ENCODE data around the gene SEPTIN5. TPM values are rescaled to one million over a fixed set of nuclear protein-coding genes. Genes with fewer than 3 reads are reported as not detected.
"Not testable (repeated sequence)": the region's sequence is repeated elsewhere in the genome, so short reads cannot be mapped to it uniquely, and the experiment has no call there.

The SEPTIN5 gene
- total RNA-seq, 2 donors from 2014 or later, result 1.8 to 1.9 TPM

- ATAC-seq (replicated peaks in 1 of 2), result no peak
- Mint-ChIP-seq H3K9me3 (no peaks in the 10 kb centered on the region), H3K27ac (no peak overlapping the region), H3K4me3 (no peak overlapping the region), H3K36me3 (ENCODE audit: insufficient read depth in 2 of 2) (no peaks in the 10 kb centered on the region), H3K4me1 (ENCODE audit: low read depth) (no peaks in the 10 kb centered on the region), H3K27me3 (ENCODE audit: low read depth) (peaks cover 6% of the 10 kb centered on the region)
- no peak for DNase-seq
These were observed 25.7 kb upstream of the SEPTIN5 start for GRCh38 chr22:19688301-19689290.

- H3K27me3 Mint-ChIP-seq (ENCODE audit: low read depth), result no peaks in the 10 kb centered on the region
These were observed 24.9 kb upstream of the SEPTIN5 start for GRCh38 chr22:19689408-19689807.

GRCh38 chr22:19691007-19691720 lies 23.1 kb upstream of the SEPTIN5 start:
- Mint-ChIP-seq H3K4me1 (ENCODE audit: low read depth) (no peaks in the 10 kb centered on the region), H3K27ac (no peak overlapping the region), H3K36me3 (ENCODE audit: insufficient read depth in 2 of 2) (no peaks in the 10 kb centered on the region), H3K27me3 (ENCODE audit: low read depth) (no peaks in the 10 kb centered on the region), H3K4me3 (no peak overlapping the region), H3K9me3 (no peaks in the 10 kb centered on the region)
- ATAC-seq (replicated peaks in 1 of 2) (no peak), DNase-seq (no peak)

More at GRCh38 chr22:19689408-19689807, 24.9 kb upstream of the SEPTIN5 start:
- DNase-seq (no peak), ATAC-seq (replicated peaks in 1 of 2) (no peak)
- no peak overlapping the region for H3K27ac Mint-ChIP-seq
- H3K9me3 Mint-ChIP-seq, result no peaks in the 10 kb centered on the region
- no peak overlapping the region for H3K4me3 Mint-ChIP-seq
- no peaks in the 10 kb centered on the region for H3K36me3 Mint-ChIP-seq (ENCODE audit: insufficient read depth in 2 of 2)
- H3K4me1 Mint-ChIP-seq (ENCODE audit: low read depth), result no peaks in the 10 kb centered on the region

- Mint-ChIP-seq H3K4me3 (no peak overlapping the region), H3K27ac (no peak overlapping the region), H3K9me3 (no peaks in the 10 kb centered on the region), H3K4me1 (ENCODE audit: low read depth) (no peaks in the 10 kb centered on the region), H3K27me3 (ENCODE audit: low read depth) (peaks cover 6% of the 10 kb centered on the region), H3K36me3 (ENCODE audit: insufficient read depth in 2 of 2) (no peaks in the 10 kb centered on the region)
- no peak for DNase-seq
- ATAC-seq (replicated peaks in 1 of 2), result no peak
These were observed 22.5 kb upstream of the SEPTIN5 start for GRCh38 chr22:19691721-19692341.

- no peaks in the 10 kb centered on the region for H3K4me1 Mint-ChIP-seq (ENCODE audit: low read depth)
- no peaks in the 10 kb centered on the region for H3K9me3 Mint-ChIP-seq
- ATAC-seq (replicated peaks in 1 of 2) (no peak), DNase-seq (no peak)
- peaks cover 6% of the 10 kb centered on the region for H3K27me3 Mint-ChIP-seq (ENCODE audit: low read depth)
- H3K36me3 Mint-ChIP-seq (ENCODE audit: insufficient read depth in 2 of 2), result no peaks in the 10 kb centered on the region
- no peak overlapping the region for H3K4me3 Mint-ChIP-seq
- no peak overlapping the region for H3K27ac Mint-ChIP-seq
These were observed 20.7 kb upstream of the SEPTIN5 start for GRCh38 chr22:19693581-19693980.

GRCh38 chr22:19693981-19694670 lies 20.2 kb upstream of the SEPTIN5 start:
- no peak overlapping the region for H3K4me3 Mint-ChIP-seq
- DNase-seq (no peak), ATAC-seq (replicated peaks in 1 of 2) (no peak)
- no peaks in the 10 kb centered on the region for H3K36me3 Mint-ChIP-seq (ENCODE audit: insufficient read depth in 2 of 2)
- no peak overlapping the region for H3K27ac Mint-ChIP-seq
- H3K27me3 Mint-ChIP-seq (ENCODE audit: low read depth), result peaks cover 6% of the 10 kb centered on the region
- H3K4me1 Mint-ChIP-seq (ENCODE audit: low read depth), result no peaks in the 10 kb centered on the region
- H3K9me3 Mint-ChIP-seq, result no peaks in the 10 kb centered on the region

- Mint-ChIP-seq H3K27ac (no peak overlapping the region), H3K36me3 (ENCODE audit: insufficient read depth in 2 of 2) (no peaks in the 10 kb centered on the region), H3K27me3 (ENCODE audit: low read depth) (peaks cover 6% of the 10 kb centered on the region), H3K4me3 (no peak overlapping the region), H3K4me1 (ENCODE audit: low read depth) (no peaks in the 10 kb centered on the region), H3K9me3 (no peaks in the 10 kb centered on the region)
- ATAC-seq (replicated peaks in 1 of 2) (no peak), DNase-seq (no peak)
These were observed 19.6 kb upstream of the SEPTIN5 start for GRCh38 chr22:19694696-19695095.

- no peak for ATAC-seq (replicated peaks in 1 of 2)
- Mint-ChIP-seq H3K9me3 (no peaks in the 10 kb centered on the region), H3K4me1 (ENCODE audit: low read depth) (no peaks in the 10 kb centered on the region), H3K36me3 (ENCODE audit: insufficient read depth in 2 of 2) (no peaks in the 10 kb centered on the region), H3K27me3 (ENCODE audit: low read depth) (peaks cover 6% of the 10 kb centered on the region), H3K4me3 (no peak overlapping the region), H3K27ac (no peak overlapping the region)
- no peak for DNase-seq
These were observed 17.6 kb upstream of the SEPTIN5 start for GRCh38 chr22:19696504-19697276.

GRCh38 chr22:19697871-19698270 lies 16.4 kb upstream of the SEPTIN5 start:
- ATAC-seq (replicated peaks in 1 of 2); H3K36me3 Mint-ChIP-seq (ENCODE audit: insufficient read depth in 2 of 2); H3K4me3 Mint-ChIP-seq; H3K27ac Mint-ChIP-seq; H3K27me3 Mint-ChIP-seq (ENCODE audit: low read depth); H3K9me3 Mint-ChIP-seq; DNase-seq; H3K4me1 Mint-ChIP-seq (ENCODE audit: low read depth): not testable (repeated sequence)

GRCh38 chr22:19700790-19701419 lies 13.4 kb upstream of the SEPTIN5 start:
- peaks cover 6% of the 10 kb centered on the region for H3K27me3 Mint-ChIP-seq (ENCODE audit: low read depth)
- DNase-seq, result no peak
- H3K27ac Mint-ChIP-seq, result no peak overlapping the region
- ATAC-seq (replicated peaks in 1 of 2), result no peak
- no peaks in the 10 kb centered on the region for H3K36me3 Mint-ChIP-seq (ENCODE audit: insufficient read depth in 2 of 2)
- H3K9me3 Mint-ChIP-seq, result no peaks in the 10 kb centered on the region
- no peak overlapping the region for H3K4me3 Mint-ChIP-seq
- no peaks in the 10 kb centered on the region for H3K4me1 Mint-ChIP-seq (ENCODE audit: low read depth)

GRCh38 chr22:19701420-19702145 lies 12.7 kb upstream of the SEPTIN5 start:
- Mint-ChIP-seq H3K4me1 (ENCODE audit: low read depth) (no peaks in the 10 kb centered on the region), H3K27me3 (ENCODE audit: low read depth) (peaks cover 2% of the 10 kb centered on the region), H3K36me3 (ENCODE audit: insufficient read depth in 2 of 2) (no peaks in the 10 kb centered on the region), H3K4me3 (no peak overlapping the region), H3K9me3 (no peaks in the 10 kb centered on the region), H3K27ac (no peak overlapping the region)
- ATAC-seq (replicated peaks in 1 of 2) (no peak), DNase-seq (no peak)
